ENCODE data around the gene RBFOX2. TPM values are rescaled to one million over a fixed set of nuclear protein-coding genes. Genes with fewer than 3 reads are reported as not detected.

The RBFOX2 gene
- total and polyA plus RNA-seq, 4 donors, result 14.2 to 53.6 (median 25.6) TPM

- Histone ChIP-seq H3K9me3 (ENCODE audit: control insufficient read depth in 4 of 4, low read length in 3 of 4) (no peaks in the 10 kb centered on the region), H3K4me1 (ENCODE audit: control insufficient read depth in 4 of 4, insufficient read depth in 4 of 4, low read length in 3 of 4) (peaks cover 5 to 12% (median 9%) of the 10 kb centered on the region in 4 donors), H3K27ac (ENCODE audit: low read depth in 1 of 2, low read length in 2 of 2) (no peak overlapping the region), H3K9ac (ENCODE audit: low read depth in 1 of 2, low read length in 2 of 2) (no peak overlapping the region), H3K27me3 (ENCODE audit: control insufficient read depth in 4 of 4, insufficient read depth in 4 of 4, low read length in 3 of 4) (no peaks in the 10 kb centered on the region), H3K4me3 (ENCODE audit: low read depth in 1 of 3, low read length in 3 of 3) (no peak overlapping the region), H3K36me3 (ENCODE audit: control insufficient read depth in 4 of 4, insufficient read depth in 3 of 4, low read depth in 1 of 4, low read length in 3 of 4) (no peaks in the 10 kb centered on the region)
- TF ChIP-seq HNF4A (conservative IDR thresholded peaks at IDR 0.05), result no peak
- TF ChIP-seq, protein P1, sequence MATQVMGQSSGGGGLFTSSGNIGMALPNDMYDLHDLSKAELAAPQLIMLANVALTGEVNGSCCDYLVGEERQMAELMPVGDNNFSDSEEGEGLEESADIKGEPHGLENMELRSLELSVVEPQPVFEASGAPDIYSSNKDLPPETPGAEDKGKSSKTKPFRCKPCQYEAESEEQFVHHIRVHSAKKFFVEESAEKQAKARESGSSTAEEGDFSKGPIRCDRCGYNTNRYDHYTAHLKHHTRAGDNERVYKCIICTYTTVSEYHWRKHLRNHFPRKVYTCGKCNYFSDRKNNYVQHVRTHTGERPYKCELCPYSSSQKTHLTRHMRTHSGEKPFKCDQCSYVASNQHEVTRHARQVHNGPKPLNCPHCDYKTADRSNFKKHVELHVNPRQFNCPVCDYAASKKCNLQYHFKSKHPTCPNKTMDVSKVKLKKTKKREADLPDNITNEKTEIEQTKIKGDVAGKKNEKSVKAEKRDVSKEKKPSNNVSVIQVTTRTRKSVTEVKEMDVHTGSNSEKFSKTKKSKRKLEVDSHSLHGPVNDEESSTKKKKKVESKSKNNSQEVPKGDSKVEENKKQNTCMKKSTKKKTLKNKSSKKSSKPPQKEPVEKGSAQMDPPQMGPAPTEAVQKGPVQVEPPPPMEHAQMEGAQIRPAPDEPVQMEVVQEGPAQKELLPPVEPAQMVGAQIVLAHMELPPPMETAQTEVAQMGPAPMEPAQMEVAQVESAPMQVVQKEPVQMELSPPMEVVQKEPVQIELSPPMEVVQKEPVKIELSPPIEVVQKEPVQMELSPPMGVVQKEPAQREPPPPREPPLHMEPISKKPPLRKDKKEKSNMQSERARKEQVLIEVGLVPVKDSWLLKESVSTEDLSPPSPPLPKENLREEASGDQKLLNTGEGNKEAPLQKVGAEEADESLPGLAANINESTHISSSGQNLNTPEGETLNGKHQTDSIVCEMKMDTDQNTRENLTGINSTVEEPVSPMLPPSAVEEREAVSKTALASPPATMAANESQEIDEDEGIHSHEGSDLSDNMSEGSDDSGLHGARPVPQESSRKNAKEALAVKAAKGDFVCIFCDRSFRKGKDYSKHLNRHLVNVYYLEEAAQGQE (IDR thresholded peaks at IDR 0.05), result no peak
- TF ChIP-seq EGR1 (IDR thresholded peaks at IDR 0.05; ENCODE audit: low read depth in 2 of 2), result no peak
- no peak for TF ChIP-seq RXRA (IDR thresholded peaks at IDR 0.05)
- no peak for TF ChIP-seq FOXA2 (IDR thresholded peaks at IDR 0.05)
- TF ChIP-seq, protein P2, sequence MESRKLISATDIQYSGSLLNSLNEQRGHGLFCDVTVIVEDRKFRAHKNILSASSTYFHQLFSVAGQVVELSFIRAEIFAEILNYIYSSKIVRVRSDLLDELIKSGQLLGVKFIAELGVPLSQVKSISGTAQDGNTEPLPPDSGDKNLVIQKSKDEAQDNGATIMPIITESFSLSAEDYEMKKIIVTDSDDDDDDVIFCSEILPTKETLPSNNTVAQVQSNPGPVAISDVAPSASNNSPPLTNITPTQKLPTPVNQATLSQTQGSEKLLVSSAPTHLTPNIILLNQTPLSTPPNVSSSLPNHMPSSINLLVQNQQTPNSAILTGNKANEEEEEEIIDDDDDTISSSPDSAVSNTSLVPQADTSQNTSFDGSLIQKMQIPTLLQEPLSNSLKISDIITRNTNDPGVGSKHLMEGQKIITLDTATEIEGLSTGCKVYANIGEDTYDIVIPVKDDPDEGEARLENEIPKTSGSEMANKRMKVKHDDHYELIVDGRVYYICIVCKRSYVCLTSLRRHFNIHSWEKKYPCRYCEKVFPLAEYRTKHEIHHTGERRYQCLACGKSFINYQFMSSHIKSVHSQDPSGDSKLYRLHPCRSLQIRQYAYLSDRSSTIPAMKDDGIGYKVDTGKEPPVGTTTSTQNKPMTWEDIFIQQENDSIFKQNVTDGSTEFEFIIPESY (IDR thresholded peaks at IDR 0.05), result no peak
- TF ChIP-seq SP1 (IDR thresholded peaks at IDR 0.05), result no peak
- no peak for TF ChIP-seq MAX (IDR thresholded peaks at IDR 0.05)
- no peak for DNase-seq (ENCODE audit: low spot score)
- WGBS, result 98% methylated on average over 1 of the region's 1 CpG
These were observed 186.1 kb downstream of the RBFOX2 start for GRCh38 chr22:35842519-35842913.

- no peak for DNase-seq (ENCODE audit: low spot score)
- Histone ChIP-seq H3K9ac (ENCODE audit: low read depth in 1 of 2, low read length in 2 of 2) (no peak overlapping the region), H3K36me3 (ENCODE audit: control insufficient read depth in 4 of 4, insufficient read depth in 3 of 4, low read depth in 1 of 4, low read length in 3 of 4) (no peaks in the 10 kb centered on the region), H3K4me1 (ENCODE audit: control insufficient read depth in 4 of 4, insufficient read depth in 4 of 4, low read length in 3 of 4) (peaks cover 5 to 15% (median 6%) of the 10 kb centered on the region in 4 donors), H3K9me3 (ENCODE audit: control insufficient read depth in 4 of 4, low read length in 3 of 4) (no peaks in the 10 kb centered on the region), H3K27me3 (ENCODE audit: control insufficient read depth in 4 of 4, insufficient read depth in 4 of 4, low read length in 3 of 4) (no peaks in the 10 kb centered on the region), H3K4me3 (ENCODE audit: low read depth in 1 of 3, low read length in 3 of 3) (no peak overlapping the region), H3K27ac (ENCODE audit: low read depth in 1 of 2, low read length in 2 of 2) (no peak overlapping the region)
- WGBS, result 82% methylated on average over 3 of the region's 3 CpGs
- TF ChIP-seq, protein P2 (IDR thresholded peaks at IDR 0.05), result no peak
- TF ChIP-seq HNF4A (conservative IDR thresholded peaks at IDR 0.05) (no peak), FOXA1 (IDR thresholded peaks at IDR 0.05) (no peak), FOXA2 (IDR thresholded peaks at IDR 0.05) (no peak), HNF4G (IDR thresholded peaks at IDR 0.05) (no peak), CTCF (IDR thresholded peaks at IDR 0.05; ENCODE audit: low read depth, low read length, missing input control) (no peak), TAF1 (conservative IDR thresholded peaks at IDR 0.05) (no peak), RXRA (IDR thresholded peaks at IDR 0.05) (no peak), SP1 (IDR thresholded peaks at IDR 0.05) (no peak)
These were observed 186.6 kb downstream of the RBFOX2 start for GRCh38 chr22:35841907-35842518.
